IMR-90 (cell line): ENCODE measurements around the gene UGT3A1. TPM values are rescaled to one million over a fixed set of nuclear protein-coding genes. Genes with fewer than 3 reads are reported as not detected.

ENCODE experiments used
- ATAC-seq: fragments of 200-7000 bp; cut with Tn5 transposase; 2 replicates; pipeline ENCODE4 v1.9.1; 2020; ENCODE audit warnings: low read depth, mild to moderate bottlenecking, moderate library complexity
- BruUV-seq: library from RNA; stranded (reverse); fragments of 400-500 nt; replicated peaks from 2 replicates; lab custom pipeline; 2021; lab: Mats Ljungman, UMichigan
- CTCF ChIA-PET: fragments of 300-600 bp; formaldehyde crosslinking; extraction: SDS; loops from one replicate; lab custom pipeline; 2021; ENCODE audit warnings: antibody characterized with exemption; lab: Yijun Ruan, JAX
- POLR2A ChIA-PET: fragments of 300-600 bp; sonication (Branson Sonifier 250); formaldehyde crosslinking; loops from one replicate; lab custom pipeline; 2022; ENCODE audit warnings: antibody characterized with exemption; ENCODE audit not compliant: unreplicated experiment; lab: Charles Lee
- DNase-seq: peaks from one replicate; pipeline ENCODE4 v3.0.0; 2013
- H2AFZ ChIP-seq: replicated peaks from 2 replicates; pipeline ENCODE3; 2013; ENCODE audit warnings: low read length, mild to moderate bottlenecking; ENCODE audit not compliant: poor library complexity
- H2AK5ac ChIP-seq: 2 replicates; pipeline ENCODE4 v1.6.1; 2013; ENCODE audit warnings: low read depth, low read length, inconsistent platforms
- H2AK9ac ChIP-seq: replicated peaks from 2 replicates; pipeline ENCODE3; 2013; ENCODE audit warnings: mild to moderate bottlenecking, low read depth, low read length, moderate library complexity; ENCODE audit not compliant: poor library complexity
- H2BK120ac ChIP-seq: 2 replicates; pipeline ENCODE4 v1.6.1; 2013; ENCODE audit warnings: low read depth, low read length, inconsistent platforms
- H2BK15ac ChIP-seq: 3 replicates; pipeline ENCODE4 v1.6.1; 2013; ENCODE audit warnings: low read depth, low read length, inconsistent platforms
- H2BK20ac ChIP-seq: 2 replicates; pipeline ENCODE4 v1.6.1; 2013; ENCODE audit warnings: low read depth, mild to moderate bottlenecking, inconsistent platforms, low read length, moderate library complexity
- H2BK5ac ChIP-seq: 2 replicates; pipeline ENCODE4 v1.6.1; 2013; ENCODE audit warnings: mild to moderate bottlenecking, low read depth, low read length, inconsistent platforms; ENCODE audit not compliant: poor library complexity, severe bottlenecking
- H3K14ac ChIP-seq: replicated peaks from 2 replicates; pipeline ENCODE4 v1.6.1; 2013; ENCODE audit warnings: low read depth, low read length, inconsistent platforms
- H3K18ac ChIP-seq: 2 replicates; pipeline ENCODE4 v1.6.1; 2013; ENCODE audit warnings: low read depth, low read length, control low read depth
- H3K23ac ChIP-seq: 2 replicates; pipeline ENCODE4 v1.6.1; 2013; ENCODE audit warnings: low read depth, low read length, inconsistent platforms
- H3K27ac ChIP-seq: 2 replicates; pipeline ENCODE4 v1.5.1; 2013; ENCODE audit warnings: mild to moderate bottlenecking, control low read depth, low read length; ENCODE audit not compliant: insufficient read depth
- H3K27me3 ChIP-seq: 2 replicates; pipeline ENCODE4 v1.6.1; 2013; ENCODE audit warnings: low read length; ENCODE audit not compliant: control insufficient read depth, insufficient read depth
- H3K36me3 ChIP-seq: 2 replicates; pipeline ENCODE4 v1.6.1; 2013; ENCODE audit warnings: low read length, mixed read lengths; ENCODE audit not compliant: control insufficient read depth, insufficient read depth
- H3K4ac ChIP-seq: 2 replicates; pipeline ENCODE4 v1.6.1; 2013; ENCODE audit warnings: low read depth, low read length, inconsistent platforms
- H3K4me1 ChIP-seq: 2 replicates; pipeline ENCODE4 v1.6.1; 2013; ENCODE audit warnings: low read length, mixed read lengths; ENCODE audit not compliant: control insufficient read depth, insufficient read depth
- H3K4me2 ChIP-seq: 2 replicates; pipeline ENCODE4 v1.6.1; 2013; ENCODE audit warnings: low read depth, mild to moderate bottlenecking, control low read depth, low read length, moderate library complexity
- H3K4me3 ChIP-seq: 2 replicates; pipeline ENCODE4 v1.5.1; 2013; ENCODE audit warnings: low read depth, mild to moderate bottlenecking, control low read depth, low read length, moderate library complexity; ENCODE audit not compliant: insufficient read depth
- H3K56ac ChIP-seq: 2 replicates; pipeline ENCODE4 v1.6.1; 2013; ENCODE audit warnings: low read length, inconsistent platforms; ENCODE audit not compliant: insufficient read depth; ENCODE audit errors: extremely low read depth
- H3K79me1 ChIP-seq, 2 experiments: 2 replicates each; pipeline ENCODE4 v1.6.1; 2013; ENCODE audit warnings: low read length in 2 of 2, inconsistent platforms in 1 of 2, low read depth in 1 of 2
- H3K9ac ChIP-seq: 2 replicates; pipeline ENCODE4 v1.6.1; 2013; ENCODE audit warnings: low read depth, low read length, control low read depth
- H3K9me1 ChIP-seq: 2 replicates; pipeline ENCODE4 v1.6.1; 2013; ENCODE audit warnings: low read length, inconsistent platforms; ENCODE audit not compliant: insufficient read depth
- H3K9me3 ChIP-seq: 2 replicates; pipeline ENCODE4 v1.6.1; 2013; ENCODE audit warnings: low read length; ENCODE audit not compliant: control insufficient read depth, insufficient read depth
- H4K20me1 ChIP-seq: 2 replicates; pipeline ENCODE4 v1.6.1; 2013; ENCODE audit warnings: low read length, inconsistent platforms; ENCODE audit not compliant: insufficient read depth
- H4K5ac ChIP-seq: 2 replicates; pipeline ENCODE4 v1.6.1; 2013; ENCODE audit warnings: mild to moderate bottlenecking, low read depth, low read length, control low read depth
- H4K8ac ChIP-seq, 2 experiments: 2 replicates each; pipeline ENCODE4 v1.6.1; 2013; ENCODE audit warnings: low read depth in 2 of 2, low read length in 2 of 2, control low read depth in 1 of 2, inconsistent platforms in 1 of 2
- H4K91ac ChIP-seq: 2 replicates; pipeline ENCODE4 v1.6.1; 2013; ENCODE audit warnings: low read depth, low read length, inconsistent platforms; ENCODE audit not compliant: insufficient read depth
- CEBPB ChIP-seq: IDR thresholded peaks from 2 replicates; pipeline ENCODE4 v1.6.1; 2012; ENCODE audit warnings: low read depth, low read length, improper control_type of control experiment
- CHD1 ChIP-seq: IDR thresholded peaks from 2 replicates; pipeline ENCODE4 v1.6.1; 2012; ENCODE audit warnings: low read depth, low read length, improper control_type of control experiment
- WGBS, 2 experiments: methylation state at CpG; one replicate each; pipeline versions ENCODE4 v1.1.5 to v1.1.7; 2013; ENCODE audit warnings: missing lambda C conversion rate in 2 of 2; ENCODE audit not compliant: insufficient read length in 1 of 2; ENCODE audit errors: extremely low coverage in 2 of 2; 5-methylcytosine and 5-hydroxymethylcytosine counted together
- dilution Hi-C: fragments of 300-500 bp; cut with HindIII; formaldehyde crosslinking; loops from one replicate; pipeline ENCODE4 v1.14.3; 2018; ENCODE audit warnings: low sequenced_read_pairs; ENCODE audit not compliant: unreplicated experiment
- in situ Hi-C: fragments of 300-500 bp; cut with MboI; formaldehyde crosslinking; loops from 3 replicates; pipeline ENCODE4 v1.14.3; 2019; ENCODE audit warnings: low sequenced_read_pairs, inconsistent platforms, mixed read lengths
- intact Hi-C: fragments of 100-400 bp; cut with micrococcal nuclease; formaldehyde crosslinking; loops from 2 replicates; pipeline ENCODE4 v1.10.0; 2022
- polyA plus RNA-seq, 3 experiments: library from polyadenylated mRNA; depleted of rRNA; stranded (reverse); fragments of >200 nt; gene quantifications; 2 replicates each; pipeline ENCODE4 v1.2.3, GENCODE V29; 2012; ENCODE audit warnings: low replicate concordance in 1 of 3
- total RNA-seq: library from RNA; depleted of rRNA; stranded (reverse); fragments of >200 nt; gene quantifications from 2 replicates; pipeline ENCODE4 v1.2.3, GENCODE V29; 2012

The UGT3A1 gene
- total and polyA plus RNA-seq, 2 of the 4 experiments (the other 2 are of a cell fraction), result not detected

DNA sequence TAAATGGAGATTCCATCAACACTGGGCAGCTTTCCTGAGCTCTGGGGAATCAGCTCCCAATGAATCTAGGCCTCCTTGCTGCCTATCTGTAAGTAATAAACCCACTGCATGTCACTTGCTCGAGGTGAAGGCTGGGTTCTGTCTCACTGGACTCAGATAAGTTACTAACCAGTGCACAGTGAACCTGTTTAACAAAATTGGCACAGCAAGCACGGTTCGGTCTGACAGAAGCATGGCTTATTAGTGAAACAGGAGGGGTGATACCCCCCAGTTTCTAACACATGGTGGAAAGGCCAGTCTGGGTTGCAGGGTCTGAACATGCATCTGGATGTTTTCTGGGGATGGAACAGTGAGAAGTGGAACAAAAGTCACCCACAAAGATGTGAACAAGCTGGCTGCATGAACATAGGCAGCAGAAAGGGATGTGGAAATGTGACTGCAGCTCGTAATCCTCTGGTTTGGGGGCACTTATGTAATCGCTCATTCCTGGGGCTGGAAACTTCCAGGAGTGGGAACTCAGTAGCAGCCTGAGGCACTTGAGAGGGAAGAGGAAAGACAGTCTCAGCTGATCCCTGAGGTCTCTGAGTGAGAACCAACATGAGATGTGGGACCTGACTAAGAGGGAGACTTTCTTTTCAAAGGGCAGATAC lies 37.8 kb upstream of the UGT3A1 start:
- Histone ChIP-seq H4K5ac (no peak overlapping the region), H3K4me1 (no peaks in the 10 kb centered on the region), H2AK5ac (no peak overlapping the region), H3K9ac (no peak overlapping the region), H3K79me1 (no peaks in the 10 kb centered on the region), H3K23ac (no peak overlapping the region), H4K20me1 (no peaks in the 10 kb centered on the region), H3K27ac (no peak overlapping the region), H4K91ac (no peak overlapping the region), H2AK9ac (no peak overlapping the region), H3K18ac (no peak overlapping the region), H3K9me3 (no peaks in the 10 kb centered on the region), H3K27me3 (peaks cover 2% of the 10 kb centered on the region; the same call in 1 of the 2 replicates), H3K4me2 (no peak overlapping the region), H3K36me3 (no peaks in the 10 kb centered on the region), H2AFZ (no peak overlapping the region), H2BK20ac (no peak overlapping the region), H3K4me3 (no peak overlapping the region), H3K14ac (no peak overlapping the region), H4K8ac (no peak overlapping the region), H2BK15ac (no peak overlapping the region), H3K56ac (no peak overlapping the region), H2BK5ac (no peak overlapping the region), H3K4ac (no peak overlapping the region), H2BK120ac (no peak overlapping the region), H3K9me1 (no peaks in the 10 kb centered on the region)
- ATAC-seq, result no peak
- dilution Hi-C loops (no loop called here), in situ Hi-C loops (no loop called here), intact Hi-C loops (no loop called here)
- ChIA-PET POLR2A (no interaction called here), CTCF (no interaction called here)
- DNase-seq, result no peak
- no TSS peak for BruUV-seq
- 31% methylated on average over 3 of the region's 5 CpGs; no CpG with 5 or more reads in 1 of the 2 experiments for WGBS, 2 experiments
- TF ChIP-seq CEBPB (no peak), CHD1 (no peak)
